ENCODE data around the gene F2R.
"Not testable (repeated sequence)": the region's sequence is repeated elsewhere in the genome, so short reads cannot be mapped to it uniquely, and the experiment has no call there.

F2R gene

DNA sequence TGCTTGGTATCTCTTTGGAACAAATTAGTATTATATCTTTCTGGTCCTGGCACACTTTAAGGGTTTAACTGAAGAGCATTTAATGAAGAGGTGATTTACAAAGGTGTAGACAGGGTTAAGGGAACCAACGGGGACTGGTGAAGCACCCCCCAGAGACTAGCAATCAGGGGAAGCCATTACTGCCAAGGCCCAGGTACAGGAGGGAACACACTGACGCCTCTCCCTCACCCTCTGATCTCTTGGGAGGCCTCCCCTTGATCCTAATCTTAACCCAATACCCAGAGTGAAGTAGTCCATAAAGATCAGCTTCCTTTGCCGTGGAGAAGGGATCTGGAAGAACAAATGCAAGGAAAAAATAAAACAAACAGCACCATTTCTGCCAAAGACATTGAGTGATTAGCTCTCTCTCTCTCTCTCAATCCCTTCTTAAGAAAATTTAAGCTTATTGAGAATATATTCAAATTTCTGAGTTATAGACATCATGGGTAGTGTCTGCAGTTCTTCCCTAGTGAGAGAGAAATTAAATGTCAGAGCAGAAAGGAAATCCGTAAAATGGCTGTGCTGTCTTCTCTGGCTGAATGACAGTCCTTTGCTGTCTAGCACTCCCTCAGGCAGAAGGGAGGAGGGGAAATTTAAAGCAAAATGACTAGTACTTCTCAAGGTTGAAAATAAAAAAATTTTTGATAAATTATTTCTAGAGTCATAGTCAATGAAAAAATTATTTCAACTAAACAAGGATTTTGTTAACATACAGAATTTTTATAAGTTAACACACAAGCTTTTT is 20.0 kb downstream of the F2R start:
- H2AFZ ChIP-seq (ENCODE audit: low read length) = no peak overlapping the region

GRCh38 chr5:76736679-76737556 is 21.0 kb downstream of the F2R start:
- Histone ChIP-seq H3K79me1 (ENCODE audit: low read depth, low read length) (peaks cover 3% of the 10 kb centered on the region), H3K4me2 (ENCODE audit: insufficient read depth, low read length, poor library complexity, severe bottlenecking) (no peak overlapping the region), H2BK5ac (ENCODE audit: low read length) (no peak overlapping the region), H2BK12ac (ENCODE audit: low read length) (no peak overlapping the region), H2AK5ac (ENCODE audit: low read depth, low read length) (no peak overlapping the region), H3K14ac (ENCODE audit: low read length) (no peak overlapping the region), H3K4me1 (ENCODE audit: control insufficient read depth in 2 of 2, insufficient read depth in 1 of 2, low read depth in 1 of 2, low read length in 2 of 2) (no peaks in the 10 kb centered on the region), H3K23ac (ENCODE audit: low read depth, low read length, poor library complexity) (no peak overlapping the region), H2BK120ac (ENCODE audit: low read depth, low read length) (no peak overlapping the region), H3K27me3 (ENCODE audit: control insufficient read depth in 3 of 3, insufficient read depth in 3 of 3, low read depth in 1 of 3, low read length in 3 of 3) (no peaks in the 10 kb centered on the region), H3K9me3 (replicated peaks in 1 of 2; ENCODE audit: control insufficient read depth in 2 of 2, insufficient read depth in 1 of 2, low read depth in 1 of 2, low read length in 2 of 2) (no peaks in the 10 kb centered on the region), H3K9ac (ENCODE audit: low read depth, low read length, poor library complexity) (no peak overlapping the region), H3K18ac (ENCODE audit: low read length) (no peak overlapping the region), H4K91ac (ENCODE audit: low read depth, low read length, poor library complexity) (no peak overlapping the region), H3K27ac (replicated peaks; ENCODE audit: low read length) (no peak overlapping the region), H4K8ac (ENCODE audit: low read depth, low read length) (no peak overlapping the region), H2AFZ (ENCODE audit: low read length) (no peak overlapping the region), H3K36me3 (replicated peaks in 1 of 2; ENCODE audit: control insufficient read depth in 2 of 2, insufficient read depth in 2 of 2, low read length in 2 of 2) (peaks cover 14 to 34% of the 10 kb centered on the region in 2 donors), H3K4me3 (ENCODE audit: low read length in 2 of 2) (no peak overlapping the region), H2BK15ac (ENCODE audit: low read length) (no peak overlapping the region), H3K4ac (ENCODE audit: low read length) (no peak overlapping the region)
- no peak for DNase-seq (ENCODE audit: low spot score)
- no CpG with 5 or more reads among the region's 6 CpGs for WGBS, 2 donors (ENCODE audit: extremely low coverage in 2 of 2, insufficient read length in 2 of 2, insufficient replicate concordance in 1 of 2)

More for the DNA sequence above, 20.0 kb downstream of the F2R start:
- Histone ChIP-seq H2BK12ac (ENCODE audit: low read length) (no peak overlapping the region), H3K36me3 (replicated peaks in 1 of 2; ENCODE audit: control insufficient read depth in 2 of 2, insufficient read depth in 2 of 2, low read length in 2 of 2) (peaks cover 14 to 39% of the 10 kb centered on the region in 2 donors), H3K18ac (ENCODE audit: low read length) (peak overlapping the region; percentile 62), H2BK120ac (ENCODE audit: low read depth, low read length) (no peak overlapping the region), H4K8ac (ENCODE audit: low read depth, low read length) (no peak overlapping the region), H2AK5ac (ENCODE audit: low read depth, low read length) (no peak overlapping the region), H4K91ac (ENCODE audit: low read depth, low read length, poor library complexity) (no peak overlapping the region), H3K4me2 (ENCODE audit: insufficient read depth, low read length, poor library complexity, severe bottlenecking) (no peak overlapping the region), H3K23ac (ENCODE audit: low read depth, low read length, poor library complexity) (no peak overlapping the region), H3K9ac (ENCODE audit: low read depth, low read length, poor library complexity) (no peak overlapping the region), H2BK15ac (ENCODE audit: low read length) (no peak overlapping the region), H3K4ac (ENCODE audit: low read length) (no peak overlapping the region), H3K79me1 (ENCODE audit: low read depth, low read length) (peaks cover 3% of the 10 kb centered on the region), H2BK5ac (ENCODE audit: low read length) (no peak overlapping the region), H3K27ac (replicated peaks; ENCODE audit: low read length) (no peak overlapping the region), H3K4me1 (ENCODE audit: control insufficient read depth in 2 of 2, insufficient read depth in 1 of 2, low read depth in 1 of 2, low read length in 2 of 2) (no peaks in the 10 kb centered on the region), H3K4me3 (ENCODE audit: low read length in 2 of 2) (no peak overlapping the region), H3K14ac (ENCODE audit: low read length) (no peak overlapping the region), H3K9me3 (replicated peaks in 1 of 2; ENCODE audit: control insufficient read depth in 2 of 2, insufficient read depth in 1 of 2, low read depth in 1 of 2, low read length in 2 of 2) (peaks cover 0 to 2% of the 10 kb centered on the region in 2 donors), H3K27me3 (ENCODE audit: control insufficient read depth in 3 of 3, insufficient read depth in 3 of 3, low read depth in 1 of 3, low read length in 3 of 3) (no peaks in the 10 kb centered on the region)
- no CpG with 5 or more reads among the region's 4 CpGs for WGBS, 2 donors (ENCODE audit: extremely low coverage in 2 of 2, insufficient read length in 2 of 2, insufficient replicate concordance in 1 of 2)
- no peak for DNase-seq (ENCODE audit: low spot score)

DNA sequence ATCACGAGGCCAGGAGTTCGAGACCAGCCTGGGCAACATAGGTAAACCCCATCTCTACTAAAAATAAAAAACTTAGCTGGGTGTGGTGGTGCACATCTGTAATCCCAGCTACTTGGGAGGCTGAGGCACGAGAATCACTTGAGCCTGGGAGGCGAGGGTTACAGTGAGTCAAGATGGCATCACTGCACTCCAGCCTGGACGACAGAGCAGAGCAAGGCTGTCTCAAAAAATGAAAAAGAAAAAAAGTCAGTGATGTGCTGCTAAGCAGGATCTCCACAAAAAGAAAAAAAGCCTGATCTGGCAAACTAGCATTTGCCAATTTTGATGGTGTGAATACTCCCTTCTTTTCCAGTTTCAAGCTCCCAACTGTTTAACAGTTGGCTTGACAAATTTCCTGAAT is 21.9 kb downstream of the F2R start:
- H3K79me1 ChIP-seq (ENCODE audit: low read depth, low read length) = no peaks in the 10 kb centered on the region
- H3K9ac ChIP-seq (ENCODE audit: low read depth, low read length, poor library complexity) = no peak overlapping the region
- H2AFZ ChIP-seq (ENCODE audit: low read length) = no peak overlapping the region
- H2BK5ac ChIP-seq (ENCODE audit: low read length) = no peak overlapping the region
- DNase-seq (ENCODE audit: low spot score) = no peak
- H2BK120ac ChIP-seq (ENCODE audit: low read depth, low read length) = no peak overlapping the region
- H3K23ac ChIP-seq (ENCODE audit: low read depth, low read length, poor library complexity) = no peak overlapping the region
- no peak overlapping the region for H3K4ac ChIP-seq (ENCODE audit: low read length)
- H3K14ac ChIP-seq (ENCODE audit: low read length) = no peak overlapping the region
- H3K18ac ChIP-seq (ENCODE audit: low read length) = no peak overlapping the region
- no peak overlapping the region for H4K8ac ChIP-seq (ENCODE audit: low read depth, low read length)
- H4K91ac ChIP-seq (ENCODE audit: low read depth, low read length, poor library complexity) = no peak overlapping the region
- no peak overlapping the region for H2AK5ac ChIP-seq (ENCODE audit: low read depth, low read length)
- no peak overlapping the region for H2BK15ac ChIP-seq (ENCODE audit: low read length)
- no peaks in the 10 kb centered on the region for H3K4me1 ChIP-seq (ENCODE audit: control insufficient read depth in 2 of 2, insufficient read depth in 1 of 2, low read depth in 1 of 2, low read length in 2 of 2)
- WGBS, 2 donors (ENCODE audit: extremely low coverage in 2 of 2, insufficient read length in 2 of 2, insufficient replicate concordance in 1 of 2) = no CpG with 5 or more reads among the region's 5 CpGs
- H3K4me3 ChIP-seq (ENCODE audit: low read length in 2 of 2) = no peak overlapping the region
- peaks cover 8 to 24% of the 10 kb centered on the region in 2 donors for H3K36me3 ChIP-seq (replicated peaks in 1 of 2; ENCODE audit: control insufficient read depth in 2 of 2, insufficient read depth in 2 of 2, low read length in 2 of 2)
- no peaks in the 10 kb centered on the region for H3K9me3 ChIP-seq (replicated peaks in 1 of 2; ENCODE audit: control insufficient read depth in 2 of 2, insufficient read depth in 1 of 2, low read depth in 1 of 2, low read length in 2 of 2)
- no peak overlapping the region for H3K4me2 ChIP-seq (ENCODE audit: insufficient read depth, low read length, poor library complexity, severe bottlenecking)
- no peaks in the 10 kb centered on the region for H3K27me3 ChIP-seq (ENCODE audit: control insufficient read depth in 3 of 3, insufficient read depth in 3 of 3, low read depth in 1 of 3, low read length in 3 of 3)
- H2BK12ac ChIP-seq (ENCODE audit: low read length) = no peak overlapping the region
- H3K27ac ChIP-seq (replicated peaks; ENCODE audit: low read length) = no peak overlapping the region

DNA sequence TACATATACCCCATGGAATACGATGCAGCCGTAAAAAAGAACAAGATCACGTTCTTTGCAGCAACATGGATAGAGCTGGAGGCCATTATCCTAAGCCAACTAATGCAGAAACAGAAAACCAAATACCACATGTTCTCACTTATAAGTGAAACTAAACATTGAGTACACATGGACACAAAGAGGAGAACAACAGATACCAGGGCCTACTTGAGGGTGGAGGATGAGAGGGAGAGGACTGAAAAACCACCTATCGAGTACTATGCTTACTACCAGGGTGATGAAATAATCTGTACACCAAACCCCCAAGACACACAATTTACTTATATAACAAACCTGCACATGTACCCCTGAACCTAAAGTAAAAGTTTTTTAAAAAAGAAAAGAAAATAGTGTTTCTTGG is 25.6 kb downstream of the F2R start:
- not testable (repeated sequence) for H3K4ac ChIP-seq (ENCODE audit: low read length); H3K27me3 ChIP-seq (ENCODE audit: control insufficient read depth in 3 of 3, insufficient read depth in 3 of 3, low read depth in 1 of 3, low read length in 3 of 3); H2BK15ac ChIP-seq (ENCODE audit: low read length); H2BK120ac ChIP-seq (ENCODE audit: low read depth, low read length); H3K4me1 ChIP-seq (ENCODE audit: control insufficient read depth in 2 of 2, insufficient read depth in 1 of 2, low read depth in 1 of 2, low read length in 2 of 2); H2AK5ac ChIP-seq (ENCODE audit: low read depth, low read length); DNase-seq (ENCODE audit: low spot score); H4K8ac ChIP-seq (ENCODE audit: low read depth, low read length); H3K4me3 ChIP-seq (ENCODE audit: low read length in 2 of 2); H3K23ac ChIP-seq (ENCODE audit: low read depth, low read length, poor library complexity); H3K9ac ChIP-seq (ENCODE audit: low read depth, low read length, poor library complexity); H4K91ac ChIP-seq (ENCODE audit: low read depth, low read length, poor library complexity); H3K27ac ChIP-seq (replicated peaks; ENCODE audit: low read length); H3K4me2 ChIP-seq (ENCODE audit: insufficient read depth, low read length, poor library complexity, severe bottlenecking); H3K79me1 ChIP-seq (ENCODE audit: low read depth, low read length); H3K18ac ChIP-seq (ENCODE audit: low read length); H3K36me3 ChIP-seq (replicated peaks in 1 of 2; ENCODE audit: control insufficient read depth in 2 of 2, insufficient read depth in 2 of 2, low read length in 2 of 2); H2AFZ ChIP-seq (ENCODE audit: low read length); H2BK12ac ChIP-seq (ENCODE audit: low read length); H3K9me3 ChIP-seq (replicated peaks in 1 of 2; ENCODE audit: control insufficient read depth in 2 of 2, insufficient read depth in 1 of 2, low read depth in 1 of 2, low read length in 2 of 2); H3K14ac ChIP-seq (ENCODE audit: low read length); H2BK5ac ChIP-seq (ENCODE audit: low read length)
- WGBS, 2 donors (ENCODE audit: extremely low coverage in 2 of 2, insufficient read length in 2 of 2, insufficient replicate concordance in 1 of 2) = no CpG with 5 or more reads among the region's 4 CpGs
